Activated T-cell treated with anti-CD3 and anti-CD28 coated beads, Interleukin-2, amount 50 U/mL, for 24 hours (primary cell): ENCODE results near the gene WBP2NL.
A peak's percentile ranks its signal among the peaks of the same experiment; 100 is the strongest.
"Not testable (repeated sequence)": the region's sequence is repeated elsewhere in the genome, so short reads cannot be mapped to it uniquely, and the experiment has no call there.

Source experiments
- DNase-seq: peaks from one replicate; pipeline ENCODE4 v3.0.0-alpha.2; 2020
- H3K27ac Mint-ChIP-seq: 2 replicates; pipeline ENCODE4 v1.8.0; 2020; ENCODE audit warnings: mild to moderate bottlenecking, mixed read lengths
- H3K27me3 Mint-ChIP-seq: 2 replicates; pipeline ENCODE4 v1.8.0; 2020; ENCODE audit warnings: mixed read lengths
- H3K36me3 Mint-ChIP-seq: 2 replicates; pipeline ENCODE4 v1.8.0; 2020; ENCODE audit warnings: low read depth, mixed read lengths
- H3K4me1 Mint-ChIP-seq: 2 replicates; pipeline ENCODE4 v1.8.0; 2020; ENCODE audit warnings: low read depth, mixed read lengths
- H3K4me3 Mint-ChIP-seq: 2 replicates; pipeline ENCODE4 v1.8.0; 2020; ENCODE audit warnings: mild to moderate bottlenecking, moderate library complexity, mixed read lengths
- H3K9me3 Mint-ChIP-seq: 2 replicates; pipeline ENCODE4 v1.8.0; 2020; ENCODE audit warnings: mixed read lengths

The WBP2NL gene, protein sequence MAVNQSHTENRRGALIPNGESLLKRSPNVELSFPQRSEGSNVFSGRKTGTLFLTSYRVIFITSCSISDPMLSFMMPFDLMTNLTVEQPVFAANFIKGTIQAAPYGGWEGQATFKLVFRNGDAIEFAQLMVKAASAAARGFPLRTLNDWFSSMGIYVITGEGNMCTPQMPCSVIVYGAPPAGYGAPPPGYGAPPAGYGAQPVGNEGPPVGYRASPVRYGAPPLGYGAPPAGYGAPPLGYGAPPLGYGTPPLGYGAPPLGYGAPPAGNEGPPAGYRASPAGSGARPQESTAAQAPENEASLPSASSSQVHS

DNA sequence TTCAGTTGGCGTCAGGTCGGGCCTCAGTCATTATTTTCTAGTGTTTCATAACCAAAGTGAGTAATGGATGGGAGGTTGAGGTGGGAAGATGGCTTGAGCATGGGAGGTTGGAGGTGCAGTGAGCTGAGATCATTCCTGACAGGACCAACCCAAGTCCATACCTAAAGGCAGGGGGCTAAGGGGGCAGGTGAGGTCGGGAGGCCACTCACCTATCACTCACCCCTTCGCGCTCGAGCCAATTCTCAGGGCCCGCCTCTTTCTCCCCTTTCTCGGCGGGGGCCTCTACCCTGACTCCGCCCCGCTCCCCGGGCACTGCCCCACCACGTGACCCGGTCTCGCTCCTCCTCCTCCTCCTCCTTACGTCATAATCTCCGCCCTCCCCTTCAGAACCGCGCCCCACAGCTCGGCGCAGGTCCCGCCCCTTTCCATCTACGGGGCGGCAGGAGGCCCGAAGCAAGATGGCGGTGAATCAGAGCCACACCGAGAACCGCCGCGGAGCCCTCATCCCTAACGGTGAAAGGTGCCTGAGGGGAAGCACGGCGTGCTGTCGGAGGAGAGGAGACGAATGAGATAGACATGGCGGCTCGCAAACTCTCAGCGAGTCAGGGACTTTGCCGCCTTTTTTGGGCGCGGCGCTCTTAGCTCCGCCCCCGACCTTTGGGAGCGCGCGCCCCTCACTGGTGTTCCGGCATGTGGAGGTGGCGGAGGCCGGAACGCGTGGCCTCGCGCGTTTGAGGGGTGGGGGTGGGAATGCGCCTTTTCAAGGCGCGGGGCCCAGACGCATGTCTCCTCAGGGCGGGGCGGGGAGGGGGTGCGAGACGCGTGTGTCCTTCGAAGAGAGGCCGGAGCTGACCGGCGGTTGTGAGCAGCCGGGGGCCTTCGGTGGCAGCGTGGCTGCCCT lies at the start of gene WBP2NL:
TSS of gene WBP2NL (plus strand) at position 428 of the 901 bp plus-strand sequence. CDS start at position 459, 31 bp downstream.
- H3K27ac Mint-ChIP-seq = peak within 1 kb of the TSS; percentile 94
- H3K9me3 Mint-ChIP-seq = peaks cover 20% of the 10 kb centered on the region
- H3K4me3 Mint-ChIP-seq = peak within 1 kb of the TSS; percentile 83
- H3K27me3 Mint-ChIP-seq = no peaks in the 10 kb centered on the region
- DNase-seq = peak; percentile 93
- peaks cover 21% of the 10 kb centered on the region for H3K4me1 Mint-ChIP-seq
- H3K36me3 Mint-ChIP-seq = peaks cover 14% of the 10 kb centered on the region

DNA sequence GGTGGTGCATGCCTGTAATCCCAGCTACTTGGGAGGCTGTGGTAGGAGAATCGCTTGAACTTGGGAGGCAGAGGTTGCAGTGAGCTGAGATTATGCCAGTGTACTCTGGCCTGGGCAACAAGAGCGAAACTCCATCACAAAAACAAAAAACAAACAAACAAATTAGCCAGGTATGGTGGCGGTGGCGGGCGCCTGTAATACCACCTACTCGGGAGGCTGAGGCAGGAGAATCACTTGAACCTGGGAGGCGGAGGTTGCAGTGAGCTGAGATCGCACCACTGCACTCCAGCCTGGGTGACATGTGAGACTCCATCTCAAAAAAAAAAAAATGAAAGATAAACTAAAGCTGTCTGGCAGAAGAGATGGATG lies 49.7 kb upstream of the WBP2NL start:
- H3K9me3 Mint-ChIP-seq, H3K27ac Mint-ChIP-seq, H3K27me3 Mint-ChIP-seq, DNase-seq: not testable (repeated sequence)
- Mint-ChIP-seq H3K4me3 (peak overlapping the region; percentile 3), H3K4me1 (peaks cover 37% of the 10 kb centered on the region), H3K36me3 (peaks cover 26% of the 10 kb centered on the region)

DNA sequence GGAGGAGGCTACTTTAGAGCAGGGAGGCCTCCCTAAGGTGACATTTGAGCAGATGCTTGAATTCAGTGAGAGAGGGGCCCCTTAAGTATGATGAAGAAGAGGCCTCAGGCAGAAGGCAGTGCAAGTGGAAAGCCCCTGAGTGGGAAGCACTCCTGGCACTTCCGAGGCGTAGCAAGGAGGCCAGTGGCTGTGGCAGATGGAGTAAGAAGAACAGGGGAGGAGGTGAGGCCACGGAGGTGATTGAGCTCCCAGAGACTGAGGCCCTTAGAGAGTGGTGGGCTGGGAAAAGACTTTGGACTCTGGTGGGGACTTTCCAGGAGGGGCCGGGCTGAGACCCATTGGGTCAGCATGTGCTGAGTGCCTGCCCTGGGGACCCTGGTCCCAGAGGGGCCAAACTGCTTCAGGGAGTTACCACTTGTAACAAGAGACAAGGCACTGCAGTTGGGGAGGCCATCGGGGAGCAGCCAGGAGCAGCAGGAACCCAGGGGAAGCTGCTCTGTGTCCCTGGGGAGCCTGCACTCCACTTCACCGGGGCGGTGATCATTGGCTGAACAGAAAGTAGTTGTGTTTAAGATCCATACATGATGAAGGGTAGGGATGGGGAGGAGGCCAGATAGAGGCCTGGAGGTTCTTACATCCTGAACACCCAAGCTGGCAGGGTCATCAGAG lies 49.2 kb upstream of the WBP2NL start:
- Mint-ChIP-seq H3K4me3 (peak overlapping the region; percentile 3), H3K27me3 (no peaks in the 10 kb centered on the region), H3K9me3 (no peaks in the 10 kb centered on the region), H3K4me1 (peaks cover 34% of the 10 kb centered on the region), H3K27ac (no peak overlapping the region), H3K36me3 (peaks cover 21% of the 10 kb centered on the region)
- no peak for DNase-seq

DNA sequence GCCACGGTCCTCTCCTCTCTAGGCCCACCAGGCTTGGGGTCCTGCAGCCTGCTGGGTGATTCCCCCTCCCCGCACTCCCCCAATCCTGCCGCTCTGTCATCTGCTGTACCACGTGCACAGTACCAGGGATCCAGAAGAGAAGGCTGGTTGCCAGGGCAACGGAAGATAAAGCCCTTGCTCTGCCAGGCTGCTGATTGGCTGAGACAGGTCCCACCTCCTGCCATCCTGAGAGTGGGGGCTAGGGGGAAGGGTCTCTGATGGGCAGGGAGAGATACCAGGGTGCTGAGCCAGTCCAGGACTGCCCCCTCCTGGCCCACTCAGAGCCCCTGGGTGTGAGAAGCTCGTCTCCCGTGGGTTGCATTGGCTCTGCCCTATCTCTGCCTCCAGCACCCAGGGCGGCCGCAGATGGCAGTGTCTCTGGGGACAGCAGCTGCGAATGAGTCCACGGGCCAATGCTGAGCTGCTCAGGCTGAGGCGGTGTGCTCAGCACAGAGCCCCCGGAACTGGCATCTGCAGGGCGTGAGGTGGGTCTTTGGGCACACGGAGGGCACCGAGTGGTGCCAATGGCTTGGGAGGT lies 46.6 kb upstream of the WBP2NL start, which contains the start of gene SMIM45:
TSS of gene SMIM45 (plus strand) at position 253 of the 577 bp plus-strand sequence.
- H3K4me3 Mint-ChIP-seq = no peak within 1 kb of the TSS
- no peaks in the 10 kb centered on the region for H3K9me3 Mint-ChIP-seq
- DNase-seq = no peak
- peaks cover 1% of the 10 kb centered on the region for H3K36me3 Mint-ChIP-seq
- no peaks in the 10 kb centered on the region for H3K27me3 Mint-ChIP-seq
- no peak within 1 kb of the TSS for H3K27ac Mint-ChIP-seq
- peaks cover 21% of the 10 kb centered on the region for H3K4me1 Mint-ChIP-seq

DNA sequence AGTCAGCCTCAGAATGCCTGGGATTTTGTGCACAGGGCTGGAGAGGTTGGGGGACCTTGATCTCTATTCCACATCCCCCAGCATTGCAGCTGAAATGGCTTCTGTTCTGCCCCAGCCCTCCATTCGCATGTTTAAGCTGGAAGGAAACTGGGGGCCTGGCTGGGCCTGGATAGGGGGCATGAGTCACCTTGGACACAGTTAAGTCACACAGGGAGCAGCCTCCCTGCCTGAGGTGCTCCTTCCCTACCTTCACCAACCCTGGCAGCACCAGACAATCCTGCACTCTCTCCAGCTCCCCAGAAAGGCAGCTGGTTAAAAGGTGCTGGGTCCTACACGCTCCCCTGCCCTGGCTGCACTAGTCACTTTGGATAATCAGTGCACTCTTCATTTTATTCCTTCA lies 45.9 kb upstream of the WBP2NL start:
- no peaks in the 10 kb centered on the region for H3K36me3 Mint-ChIP-seq
- DNase-seq = no peak
- no peaks in the 10 kb centered on the region for H3K27me3 Mint-ChIP-seq
- no peak overlapping the region for H3K27ac Mint-ChIP-seq
- H3K4me1 Mint-ChIP-seq = peaks cover 18% of the 10 kb centered on the region
- no peak overlapping the region for H3K4me3 Mint-ChIP-seq
- no peaks in the 10 kb centered on the region for H3K9me3 Mint-ChIP-seq

DNA sequence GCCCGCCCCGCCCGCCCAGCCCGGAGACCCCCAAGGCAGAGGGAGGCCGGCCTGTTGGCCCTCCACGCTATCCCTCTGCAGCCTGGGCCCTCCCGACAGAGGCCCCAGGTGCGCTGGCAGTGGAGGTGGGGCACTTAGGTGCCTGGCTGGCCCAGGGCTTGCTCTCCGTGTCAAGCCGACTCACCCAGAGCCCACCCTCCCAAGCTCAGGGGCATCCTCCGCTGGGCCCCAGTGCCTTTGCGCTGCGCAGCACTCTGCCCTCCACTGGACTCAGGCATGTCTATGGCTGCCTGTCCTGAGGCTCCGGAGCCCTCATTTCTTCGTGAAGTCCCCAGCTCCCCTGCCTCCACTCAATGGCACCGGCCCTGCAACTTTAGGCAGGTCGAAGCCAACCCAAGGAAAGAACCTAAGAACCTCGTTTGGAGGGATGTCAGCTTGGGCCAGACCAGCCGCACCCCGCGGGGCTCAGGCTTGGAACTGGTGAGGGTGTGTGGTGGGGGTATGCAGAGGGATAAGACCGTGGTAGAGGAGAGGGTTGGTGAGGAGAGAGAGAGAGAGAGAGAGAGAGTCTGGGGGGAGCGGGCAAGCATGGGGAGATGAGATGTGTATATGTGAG lies 40.5 kb upstream of the WBP2NL start:
- Mint-ChIP-seq H3K27ac (no peak overlapping the region), H3K36me3 (no peaks in the 10 kb centered on the region), H3K27me3 (no peaks in the 10 kb centered on the region), H3K4me1 (peaks cover 4% of the 10 kb centered on the region), H3K9me3 (no peaks in the 10 kb centered on the region), H3K4me3 (no peak overlapping the region)
- no peak for DNase-seq

DNA sequence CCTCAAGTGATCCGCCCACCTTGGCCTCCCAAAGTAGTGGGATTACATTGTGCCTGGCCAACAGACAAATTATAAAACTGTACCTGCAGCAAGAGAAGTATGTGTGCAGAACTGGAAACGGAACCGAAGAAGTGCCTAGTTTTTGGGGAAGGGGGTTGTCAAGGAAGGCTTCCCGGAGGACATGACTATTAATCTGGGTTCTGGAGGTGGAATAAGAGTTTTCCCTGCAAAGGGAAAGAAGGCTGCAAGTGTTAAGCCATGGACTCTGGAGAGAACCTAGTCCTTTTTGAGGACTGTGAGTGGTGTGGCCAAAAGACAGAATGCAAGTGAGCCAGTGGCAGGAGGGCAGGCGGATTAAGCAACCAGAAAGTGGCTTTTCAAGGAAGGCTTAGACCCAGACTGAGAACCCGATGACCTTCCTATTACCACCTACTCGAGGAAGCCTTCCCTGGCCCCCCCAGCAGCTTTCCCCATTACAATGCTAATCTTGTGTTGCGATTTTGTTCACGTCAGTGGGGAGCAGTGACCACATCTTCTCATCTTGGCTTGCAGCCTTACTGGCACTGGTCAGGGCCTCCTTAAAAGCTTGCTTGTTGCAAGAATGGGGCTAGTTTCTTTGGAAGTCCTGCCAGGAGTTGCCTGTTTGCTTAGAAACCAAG lies 35.0 kb upstream of the WBP2NL start:
- no peak for DNase-seq
- Mint-ChIP-seq H3K4me1 (peaks cover 5% of the 10 kb centered on the region), H3K4me3 (no peak overlapping the region), H3K36me3 (no peaks in the 10 kb centered on the region), H3K9me3 (no peaks in the 10 kb centered on the region), H3K27me3 (no peaks in the 10 kb centered on the region), H3K27ac (no peak overlapping the region)

DNA sequence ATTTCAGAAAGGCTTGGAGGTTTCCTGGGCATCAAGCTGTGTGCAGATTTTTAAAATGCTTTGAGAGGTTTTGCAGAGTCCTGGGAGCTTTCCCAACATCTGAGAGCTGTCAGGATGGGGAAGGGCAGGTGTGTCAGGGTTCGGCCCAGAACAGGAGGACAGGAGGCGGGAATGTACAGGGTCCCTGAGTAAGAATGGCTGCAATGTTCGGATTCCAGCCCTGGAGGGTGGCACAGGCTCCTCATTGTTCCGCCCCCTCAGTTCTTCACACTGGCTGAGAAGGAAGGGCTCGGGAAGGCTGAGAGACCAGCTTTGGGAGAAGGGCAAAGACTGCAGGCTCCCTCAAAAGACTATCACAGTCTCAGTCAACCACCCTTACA lies 34.5 kb upstream of the WBP2NL start:
- Mint-ChIP-seq H3K27me3 (no peaks in the 10 kb centered on the region), H3K27ac (no peak overlapping the region), H3K4me1 (peaks cover 5% of the 10 kb centered on the region), H3K36me3 (no peaks in the 10 kb centered on the region), H3K4me3 (no peak overlapping the region), H3K9me3 (no peaks in the 10 kb centered on the region)
- DNase-seq = no peak

DNA sequence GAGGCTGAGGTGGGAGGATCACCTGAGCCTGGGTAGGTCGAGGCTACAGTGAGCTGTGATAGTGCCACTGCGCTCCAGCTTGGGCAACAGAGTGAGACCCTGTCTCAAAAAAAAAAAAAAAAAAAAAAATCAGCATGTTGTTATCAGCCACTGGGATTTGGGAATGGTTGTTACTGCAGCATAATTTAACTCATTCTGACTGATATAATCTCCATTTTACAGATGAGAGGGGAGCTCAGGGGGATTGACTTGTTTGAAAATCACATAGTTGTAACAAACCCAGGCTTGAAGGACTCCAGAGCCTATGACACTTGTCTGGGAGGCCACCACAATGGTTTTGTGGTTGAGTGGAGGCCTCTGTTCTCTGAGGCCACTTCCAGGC lies 32.4 kb upstream of the WBP2NL start:
- H3K36me3 Mint-ChIP-seq = no peaks in the 10 kb centered on the region
- H3K27ac Mint-ChIP-seq = no peak overlapping the region
- H3K4me1 Mint-ChIP-seq = peaks cover 5% of the 10 kb centered on the region
- no peaks in the 10 kb centered on the region for H3K9me3 Mint-ChIP-seq
- no peaks in the 10 kb centered on the region for H3K27me3 Mint-ChIP-seq
- DNase-seq = no peak
- no peak overlapping the region for H3K4me3 Mint-ChIP-seq

DNA sequence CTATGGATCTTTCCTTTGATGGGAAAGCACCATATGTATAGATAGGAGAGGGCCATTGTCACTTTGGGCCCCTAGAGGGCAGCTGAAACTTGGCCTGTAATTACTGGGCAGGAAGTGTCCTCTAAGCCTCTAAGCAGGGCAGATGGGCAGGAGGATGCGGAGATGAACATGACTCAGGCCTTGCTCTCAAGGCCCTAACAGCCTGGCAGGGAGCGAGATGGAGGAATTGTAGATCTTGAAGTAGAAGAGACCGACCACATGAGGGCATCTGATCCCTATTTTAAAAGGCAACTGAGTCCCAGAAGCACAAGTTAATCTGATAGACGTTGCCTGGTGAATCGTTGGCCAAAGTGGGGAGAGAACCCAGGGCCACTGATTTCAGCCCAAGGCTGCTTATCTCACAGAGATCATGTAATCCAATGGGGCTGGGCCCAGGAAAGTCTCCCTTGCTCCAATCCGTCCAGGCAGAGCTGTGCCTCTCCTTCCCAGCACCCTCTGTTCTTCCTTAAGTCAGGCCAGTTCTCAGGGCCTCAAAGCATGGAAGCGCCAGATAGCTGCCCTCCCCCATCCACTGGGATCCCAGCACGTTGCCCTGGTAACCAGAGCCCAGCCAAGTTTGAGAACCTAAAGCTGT lies 31.9 kb upstream of the WBP2NL start:
- Mint-ChIP-seq H3K36me3 (no peaks in the 10 kb centered on the region), H3K27me3 (peaks cover 5% of the 10 kb centered on the region), H3K4me3 (no peak overlapping the region), H3K4me1 (peaks cover 5% of the 10 kb centered on the region), H3K9me3 (no peaks in the 10 kb centered on the region), H3K27ac (no peak overlapping the region)
- peak; percentile 49 for DNase-seq

DNA sequence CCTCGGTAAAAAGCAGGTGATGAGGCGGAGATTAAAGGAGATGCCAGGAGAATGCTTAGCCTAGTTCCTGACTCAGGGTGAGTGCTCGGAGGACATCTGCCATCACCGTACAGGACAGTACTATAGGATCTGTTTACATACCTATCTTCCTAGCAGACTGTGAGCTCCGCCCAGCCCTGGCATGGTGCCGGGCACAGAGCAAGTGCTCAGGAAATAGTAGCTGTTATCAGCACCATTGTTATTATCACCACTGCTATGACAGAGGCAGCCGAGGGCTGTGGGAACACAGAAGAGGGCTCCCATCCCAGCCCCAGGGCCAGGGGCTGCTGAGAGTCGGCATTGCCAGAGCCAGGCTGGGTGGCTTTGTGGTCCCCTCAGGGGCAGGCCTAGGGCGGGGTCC lies 30.0 kb upstream of the WBP2NL start:
- no peak for DNase-seq
- no peaks in the 10 kb centered on the region for H3K9me3 Mint-ChIP-seq

DNA sequence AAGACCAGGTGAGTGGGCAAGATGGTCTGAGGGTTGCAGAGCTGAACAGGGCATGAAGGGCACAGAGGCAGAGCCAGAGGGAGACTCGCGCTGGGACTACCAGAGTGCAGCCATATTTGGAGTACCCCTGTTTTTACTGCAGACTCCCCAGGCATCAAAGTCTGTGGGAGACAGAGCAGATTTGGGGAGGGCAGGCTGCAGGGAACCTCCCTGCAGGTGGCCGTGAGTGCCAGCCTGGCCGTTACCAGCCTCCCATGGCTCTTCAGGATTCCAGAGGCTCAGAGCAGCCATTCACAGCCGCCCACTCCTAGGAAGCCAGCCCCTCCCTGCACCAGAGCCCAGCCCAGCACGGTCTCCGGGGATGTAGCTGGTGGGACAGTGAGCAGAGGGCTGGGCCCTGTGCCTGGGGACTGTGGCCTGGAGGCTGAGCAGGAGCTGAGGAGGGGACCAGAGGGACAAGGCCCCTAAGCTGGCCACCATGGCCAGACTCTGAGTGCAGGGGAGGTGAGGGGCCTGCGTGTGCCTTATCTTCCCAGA lies 29.4 kb upstream of the WBP2NL start, which contains the start of gene SEPTIN3:
TSS of gene SEPTIN3 (plus strand) at position 334 of the 537 bp plus-strand sequence. CDS start 2,050 bp downstream, outside the sequence.
- no peaks in the 10 kb centered on the region for H3K9me3 Mint-ChIP-seq
- peaks cover 21% of the 10 kb centered on the region for H3K27me3 Mint-ChIP-seq
- peaks cover 5% of the 10 kb centered on the region for H3K4me1 Mint-ChIP-seq
- DNase-seq = no peak
- H3K36me3 Mint-ChIP-seq = no peaks in the 10 kb centered on the region
- H3K4me3 Mint-ChIP-seq = no peak within 1 kb of the TSS
- H3K27ac Mint-ChIP-seq = no peak within 1 kb of the TSS

More for the DNA sequence above, 30.0 kb upstream of the WBP2NL start:
- Mint-ChIP-seq H3K27ac (no peak overlapping the region), H3K36me3 (no peaks in the 10 kb centered on the region), H3K4me1 (peaks cover 5% of the 10 kb centered on the region), H3K27me3 (peaks cover 18% of the 10 kb centered on the region), H3K4me3 (no peak overlapping the region)

DNA sequence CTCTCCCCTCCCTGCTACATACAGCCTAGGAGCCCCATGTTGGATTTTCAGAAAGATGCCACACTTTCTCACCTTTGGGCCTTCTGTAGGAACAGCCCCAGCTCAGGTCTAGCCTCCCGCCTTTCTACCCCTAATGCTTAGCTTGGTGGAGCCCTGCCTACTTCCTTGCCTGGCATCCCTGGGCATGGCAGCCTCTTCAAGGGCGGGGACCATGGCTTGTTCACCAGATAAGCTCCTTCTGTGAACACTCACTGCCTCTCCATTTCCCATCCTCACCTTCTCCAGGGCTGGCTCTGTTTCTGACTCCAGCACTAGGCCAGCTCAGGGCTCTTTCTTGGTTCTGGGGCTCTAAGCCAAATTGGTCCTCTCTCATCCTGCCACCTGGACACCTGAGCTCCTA lies 28.0 kb upstream of the WBP2NL start:
- Mint-ChIP-seq H3K4me3 (no peak overlapping the region), H3K27me3 (peaks cover 33% of the 10 kb centered on the region), H3K36me3 (no peaks in the 10 kb centered on the region), H3K9me3 (no peaks in the 10 kb centered on the region), H3K4me1 (peaks cover 11% of the 10 kb centered on the region), H3K27ac (no peak overlapping the region)
- no peak for DNase-seq
